ENCODE measurements around the gene DDHD1. TPM values are rescaled to one million over a fixed set of nuclear protein-coding genes. Genes with fewer than 3 reads are reported as not detected.
"Not testable (repeated sequence)": the region's sequence is repeated elsewhere in the genome, so short reads cannot be mapped to it uniquely, and the experiment has no call there.

Gene DDHD1
- polyA plus RNA-seq, 1 experiment, result 16.7 TPM

- H3K9me3 ChIP-seq (ENCODE audit: control insufficient read depth, insufficient read depth, low read length), result no peaks in the 10 kb centered on the region
- H3K4me3 ChIP-seq (ENCODE audit: low read depth, low read length), result no peak overlapping the region
- TF ChIP-seq CTCF (IDR thresholded peaks at IDR 0.05; ENCODE audit: low read depth, low read length), result no peak
- CTCF ChIA-PET, result interaction anchor here (0.7 kb wide), 1 partner anchor 515 kb away, joined by 4 read pairs; no protein-coding TSS in a partner anchor
- POLR2A ChIA-PET, result interaction anchor here (0.7 kb wide), 1 partner anchor 874 kb away, joined by 3 read pairs; no protein-coding TSS in a partner anchor
- H3K27ac ChIP-seq (ENCODE audit: low read depth, low read length), result no peak overlapping the region
- DNase-seq (ENCODE audit: low read depth, low spot score), result no peak
- no peaks in the 10 kb centered on the region for H3K27me3 ChIP-seq (ENCODE audit: control insufficient read depth, insufficient read depth, low read length)
These were observed 37.8 kb upstream of the DDHD1 start for GRCh38 chr14:53190938-53191337.

GRCh38 chr14:53187921-53188463 lies 34.9 kb upstream of the DDHD1 start:
- Histone ChIP-seq H3K27me3 (ENCODE audit: control insufficient read depth, insufficient read depth, low read length) (no peaks in the 10 kb centered on the region), H3K9me3 (ENCODE audit: control insufficient read depth, insufficient read depth, low read length) (no peaks in the 10 kb centered on the region), H3K27ac (ENCODE audit: low read depth, low read length) (no peak overlapping the region), H3K4me3 (ENCODE audit: low read depth, low read length) (no peak overlapping the region)
- no peak for DNase-seq (ENCODE audit: low read depth, low spot score)
- TF ChIP-seq CTCF (IDR thresholded peaks at IDR 0.05; ENCODE audit: low read depth, low read length), result no peak
- POLR2A ChIA-PET, result no interaction called here
- CTCF ChIA-PET, result no interaction called here

GRCh38 chr14:53186532-53186931 lies 33.4 kb upstream of the DDHD1 start:
- ChIA-PET CTCF (no interaction called here), POLR2A (no interaction called here)
- no peaks in the 10 kb centered on the region for H3K9me3 ChIP-seq (ENCODE audit: control insufficient read depth, insufficient read depth, low read length)
- H3K4me3 ChIP-seq (ENCODE audit: low read depth, low read length), result no peak overlapping the region
- H3K27me3 ChIP-seq (ENCODE audit: control insufficient read depth, insufficient read depth, low read length), result peaks cover 4% of the 10 kb centered on the region
- no peak for DNase-seq (ENCODE audit: low read depth, low spot score)
- no peak for TF ChIP-seq CTCF (IDR thresholded peaks at IDR 0.05; ENCODE audit: low read depth, low read length)
- H3K27ac ChIP-seq (ENCODE audit: low read depth, low read length), result no peak overlapping the region

- Histone ChIP-seq H3K27me3 (ENCODE audit: control insufficient read depth, insufficient read depth, low read length) (peaks cover 15% of the 10 kb centered on the region), H3K4me3 (ENCODE audit: low read depth, low read length) (no peak overlapping the region), H3K27ac (ENCODE audit: low read depth, low read length) (no peak overlapping the region), H3K9me3 (ENCODE audit: control insufficient read depth, insufficient read depth, low read length) (no peaks in the 10 kb centered on the region)
- ChIA-PET CTCF (interaction anchor here (0.6 kb wide), 1 partner anchor 361 kb away, joined by 9 read pairs; no protein-coding TSS in a partner anchor), POLR2A (no interaction called here)
- TF ChIP-seq CTCF (IDR thresholded peaks at IDR 0.05; ENCODE audit: low read depth, low read length), result no peak
- DNase-seq (ENCODE audit: low read depth, low spot score), result no peak
These were observed 30.5 kb upstream of the DDHD1 start for GRCh38 chr14:53183611-53184010.

- no peak overlapping the region for H3K27ac ChIP-seq (ENCODE audit: low read depth, low read length)
- ChIA-PET POLR2A (no interaction called here), CTCF (interaction anchor here (0.6 kb wide), 1 partner anchor 360 kb away, joined by 9 read pairs; no protein-coding TSS in a partner anchor)
- H3K4me3 ChIP-seq (ENCODE audit: low read depth, low read length), result no peak overlapping the region
- peaks cover 15% of the 10 kb centered on the region for H3K27me3 ChIP-seq (ENCODE audit: control insufficient read depth, insufficient read depth, low read length)
- DNase-seq (ENCODE audit: low read depth, low spot score), result no peak
- no peak for TF ChIP-seq CTCF (IDR thresholded peaks at IDR 0.05; ENCODE audit: low read depth, low read length)
- H3K9me3 ChIP-seq (ENCODE audit: control insufficient read depth, insufficient read depth, low read length), result no peaks in the 10 kb centered on the region
These were observed 29.9 kb upstream of the DDHD1 start for GRCh38 chr14:53183056-53183455.

- CTCF ChIA-PET; H3K9me3 ChIP-seq (ENCODE audit: control insufficient read depth, insufficient read depth, low read length); H3K27ac ChIP-seq (ENCODE audit: low read depth, low read length); POLR2A ChIA-PET; H3K4me3 ChIP-seq (ENCODE audit: low read depth, low read length); DNase-seq (ENCODE audit: low read depth, low spot score): not testable (repeated sequence)
- H3K27me3 ChIP-seq (ENCODE audit: control insufficient read depth, insufficient read depth, low read length), result peaks cover 15% of the 10 kb centered on the region
These were observed 28.4 kb upstream of the DDHD1 start for GRCh38 chr14:53181463-53182081.

All from AG04450 (cell line).